H9 (cell line): ENCODE measurements around the gene TMEM154. TPM values are rescaled to one million over a fixed set of nuclear protein-coding genes. Genes with fewer than 3 reads are reported as not detected.

ENCODE experiments used
- DNase-seq: peaks from one replicate; pipeline ENCODE4 v3.0.0-alpha.2; 2017
- H2AFZ ChIP-seq: one replicate; pipeline ENCODE4 v1.6.1; 2013; ENCODE audit warnings: mild to moderate bottlenecking, low read length, control low read depth, moderate library complexity
- H2AK5ac ChIP-seq: 2 replicates; pipeline ENCODE4 v1.6.1; 2013; ENCODE audit warnings: low read length, control low read depth, mixed read lengths; ENCODE audit not compliant: insufficient read length
- H2BK120ac ChIP-seq: one replicate; pipeline ENCODE4 v1.6.1; 2013; ENCODE audit warnings: low read depth, mild to moderate bottlenecking, low read length, control low read depth, inconsistent platforms; ENCODE audit not compliant: poor library complexity, severe bottlenecking
- H2BK12ac ChIP-seq: 2 replicates; pipeline ENCODE4 v1.6.1; 2013; ENCODE audit warnings: low read length, control low read depth, mixed read lengths, low read depth; ENCODE audit not compliant: insufficient read length
- H2BK15ac ChIP-seq: 2 replicates; pipeline ENCODE4 v1.6.1; 2013; ENCODE audit warnings: low read depth, low read length, control low read depth
- H2BK20ac ChIP-seq: one replicate; pipeline ENCODE4 v1.6.1; 2013; ENCODE audit warnings: low read depth, mild to moderate bottlenecking, low read length, control low read depth, inconsistent platforms; ENCODE audit not compliant: poor library complexity, severe bottlenecking
- H2BK5ac ChIP-seq: 2 replicates; pipeline ENCODE4 v1.6.1; 2013; ENCODE audit warnings: low read length, control low read depth, mixed read lengths; ENCODE audit not compliant: insufficient read length
- H3K14ac ChIP-seq: 2 replicates; pipeline ENCODE4 v1.6.1; 2013; ENCODE audit warnings: low read length, control low read depth; ENCODE audit not compliant: insufficient read depth
- H3K18ac ChIP-seq: 2 replicates; pipeline ENCODE4 v1.6.1; 2013; ENCODE audit warnings: low read depth, mild to moderate bottlenecking, mixed read lengths, low read length, control low read depth; ENCODE audit not compliant: insufficient read length
- H3K23ac ChIP-seq: 2 replicates; pipeline ENCODE4 v1.6.1; 2013; ENCODE audit warnings: low read length, control low read depth, mixed read lengths, low read depth; ENCODE audit not compliant: insufficient read length
- H3K23me2 ChIP-seq: 2 replicates; pipeline ENCODE4 v1.6.1; 2013; ENCODE audit warnings: low read depth, mild to moderate bottlenecking, mixed read lengths, low read length, control low read depth; ENCODE audit not compliant: insufficient read length, poor library complexity, severe bottlenecking
- H3K27ac ChIP-seq: 2 replicates; pipeline ENCODE4 v1.5.1; 2013; ENCODE audit warnings: low read length, control low read depth, mixed read lengths, low read depth; ENCODE audit not compliant: insufficient read length
- H3K27me3 ChIP-seq: 2 replicates; pipeline ENCODE4 v1.6.1; 2013; ENCODE audit warnings: low read length, control low read depth, inconsistent platforms; ENCODE audit not compliant: insufficient read depth
- H3K4ac ChIP-seq: 2 replicates; pipeline ENCODE4 v1.6.1; 2013; ENCODE audit warnings: low read depth, mild to moderate bottlenecking, control low read depth, inconsistent platforms, low read length, moderate library complexity
- H3K4me1 ChIP-seq: 2 replicates; pipeline ENCODE4 v1.6.1; 2013; ENCODE audit warnings: low read length, control low read depth, inconsistent platforms; ENCODE audit not compliant: insufficient read depth
- H3K4me2 ChIP-seq: 2 replicates; pipeline ENCODE4 v1.6.1; 2013; ENCODE audit warnings: low read length, control low read depth, mixed read lengths; ENCODE audit not compliant: insufficient read length, insufficient read depth
- H3K56ac ChIP-seq: 2 replicates; pipeline ENCODE4 v1.6.1; 2013; ENCODE audit warnings: low read depth, mild to moderate bottlenecking, mixed read lengths, low read length, control low read depth; ENCODE audit not compliant: insufficient read length
- H3K79me1 ChIP-seq: 2 replicates; pipeline ENCODE4 v1.6.1; 2013; ENCODE audit warnings: low read depth, mild to moderate bottlenecking, moderate library complexity, low read length, control low read depth, inconsistent platforms; ENCODE audit not compliant: insufficient read depth, poor library complexity, severe bottlenecking
- H3K79me2 ChIP-seq: 2 replicates; pipeline ENCODE4 v1.6.1; 2013; ENCODE audit warnings: low read length, control low read depth, inconsistent platforms; ENCODE audit not compliant: insufficient read depth
- H3K9ac ChIP-seq: 2 replicates; pipeline ENCODE4 v1.6.1; 2013; ENCODE audit warnings: low read length, control low read depth, mixed read lengths; ENCODE audit not compliant: insufficient read length; ENCODE audit errors: extremely low read depth
- H3K9me3 ChIP-seq: one replicate; pipeline ENCODE4 v1.6.1; 2013; ENCODE audit warnings: low read depth, low read length, inconsistent platforms; ENCODE audit not compliant: control insufficient read depth
- H3T11ph ChIP-seq: one replicate; pipeline ENCODE4 v1.6.1; 2013; ENCODE audit warnings: mild to moderate bottlenecking, low read length, control low read depth, inconsistent platforms
- H4K20me1 ChIP-seq: one replicate; pipeline ENCODE4 v1.6.1; 2013; ENCODE audit not compliant: control insufficient read depth, insufficient read length, insufficient read depth
- H4K5ac ChIP-seq: 2 replicates; pipeline ENCODE4 v1.6.1; 2013; ENCODE audit warnings: low read depth, mild to moderate bottlenecking, mixed read lengths, low read length, control low read depth; ENCODE audit not compliant: insufficient read length
- H4K8ac ChIP-seq: replicated peaks from 2 replicates; pipeline ENCODE4 v1.6.1; 2013; ENCODE audit warnings: low read length, control low read depth, mixed read lengths, low read depth; ENCODE audit not compliant: insufficient read length
- H4K91ac ChIP-seq: 2 replicates; pipeline ENCODE4 v1.6.1; 2013; ENCODE audit warnings: low read depth, mild to moderate bottlenecking, moderate library complexity, mixed read lengths, low read length, control low read depth; ENCODE audit not compliant: insufficient read length
- H3K27ac Mint-ChIP-seq, 3 experiments: 2 replicates in 2 of 3; 3 replicates in 1 of 3; pipeline ENCODE4 v1.8.0; 2020 to 2021; ENCODE audit warnings: mixed read lengths in 3 of 3, mild to moderate bottlenecking in 1 of 3, moderate library complexity in 1 of 3
- H3K27me3 Mint-ChIP-seq: 2 replicates; pipeline ENCODE4 v1.8.0; 2021; ENCODE audit warnings: low read depth, mild to moderate bottlenecking, moderate library complexity, mixed read lengths
- H3K36me3 Mint-ChIP-seq, 3 experiments: 2 replicates in 2 of 3; 3 replicates in 1 of 3; pipeline ENCODE4 v1.8.0; 2020 to 2021; ENCODE audit warnings: low read depth in 3 of 3, mixed read lengths in 3 of 3; ENCODE audit not compliant: insufficient read depth in 1 of 3
- H3K4me1 Mint-ChIP-seq, 2 experiments: 2 replicates each; pipeline ENCODE4 v1.8.0; 2020; ENCODE audit warnings: mixed read lengths in 2 of 2
- H3K4me3 Mint-ChIP-seq, 2 experiments: 2 replicates in 1 of 2; 3 replicates in 1 of 2; pipeline ENCODE4 v1.8.0; 2020 to 2021; ENCODE audit warnings: mild to moderate bottlenecking in 2 of 2, mixed read lengths in 2 of 2, moderate library complexity in 1 of 2
- H3K9me3 Mint-ChIP-seq, 2 experiments: 2 replicates in 1 of 2; 3 replicates in 1 of 2; pipeline ENCODE4 v1.8.0; 2020; ENCODE audit warnings: mild to moderate bottlenecking in 2 of 2, mixed read lengths in 2 of 2, moderate library complexity in 1 of 2
- CTCF ChIP-seq: fragments of 200-600 bp; sonication (generic); conservative IDR thresholded peaks from 3 replicates; pipeline ENCODE4 v1.8.0; 2021; ENCODE audit warnings: antibody characterized with exemption, mild to moderate bottlenecking
- WGBS: extraction: QIAGEN DNeasy Blood & Tissue Kit; methylation state at CpG from one replicate; pipeline ENCODE4 v1.1.7; 2013; ENCODE audit warnings: missing lambda C conversion rate, low lambda C conversion rate, mixed read lengths; ENCODE audit not compliant: insufficient read length; ENCODE audit errors: extremely low coverage; 5-methylcytosine and 5-hydroxymethylcytosine counted together
- total RNA-seq: library from RNA; stranded (reverse); gene quantifications from 2 replicates; pipeline ENCODE4 v1.2.1, GENCODE V29; 2021

TMEM154 gene
- total RNA-seq, 1 experiment from 2014 or later = 1.7 TPM

DNA sequence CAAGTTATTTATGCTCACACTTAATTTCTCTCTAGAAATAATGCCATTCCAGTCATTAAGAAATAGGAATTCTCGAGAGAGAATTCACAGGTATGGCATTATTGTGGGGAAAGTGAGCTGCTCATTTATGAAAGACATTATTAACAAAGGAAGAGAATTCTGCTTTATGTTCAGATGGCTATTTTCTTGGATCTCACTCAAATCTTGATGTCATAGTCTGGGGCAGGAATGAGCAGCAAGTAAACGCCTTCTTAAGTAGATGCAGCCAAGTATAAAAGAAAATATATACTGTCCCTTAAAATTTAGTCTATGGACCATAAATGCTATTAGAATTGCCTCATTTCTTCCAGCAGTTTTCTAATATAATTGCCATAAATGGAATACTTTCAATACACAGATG is 85.7 kb downstream of the TMEM154 start:
- Mint-ChIP-seq H3K36me3 (no peaks in the 10 kb centered on the region), H3K4me1 (peaks cover 11 to 14% of the 10 kb centered on the region in 2 experiments), H3K9me3 (no peaks in the 10 kb centered on the region), H3K27me3 (peaks cover 5% of the 10 kb centered on the region), H3K4me3 (no peak overlapping the region), H3K27ac (no peak overlapping the region)
- Histone ChIP-seq H3K56ac (no peak overlapping the region), H2BK120ac (no peak overlapping the region), H3K79me1 (no peaks in the 10 kb centered on the region), H2BK15ac (no peak overlapping the region), H4K20me1 (no peaks in the 10 kb centered on the region), H3K4me1 (no peaks in the 10 kb centered on the region), H3K4me2 (no peak overlapping the region), H3K18ac (no peak overlapping the region), H4K91ac (no peak overlapping the region), H2BK20ac (no peak overlapping the region), H3K23ac (no peak overlapping the region), H3K23me2 (peaks cover 5% of the 10 kb centered on the region), H3K4ac (no peak overlapping the region), H2AFZ (no peak overlapping the region), H3K9ac (no peak overlapping the region), H3K14ac (no peak overlapping the region), H3K27ac (no peak overlapping the region), H4K5ac (no peak overlapping the region), H4K8ac (no peak overlapping the region), H2BK12ac (no peak overlapping the region), H3T11ph (no peak overlapping the region), H3K9me3 (no peaks in the 10 kb centered on the region), H2AK5ac (no peak overlapping the region), H2BK5ac (no peak overlapping the region), H3K27me3 (no peaks in the 10 kb centered on the region), H3K79me2 (no peaks in the 10 kb centered on the region)
- no CpG with 5 or more reads among the region's 2 CpGs for WGBS
- no peak for DNase-seq
- TF ChIP-seq CTCF = no peak
